H9 (cell line): ENCODE data around the gene LTBP4. TPM values are rescaled to one million over a fixed set of nuclear protein-coding genes. Genes with fewer than 3 reads are reported as not detected.

Experiments
- DNase-seq: peaks from one replicate; pipeline ENCODE4 v3.0.0-alpha.2; 2017
- H2AFZ ChIP-seq: one replicate; pipeline ENCODE4 v1.6.1; 2013; ENCODE audit warnings: mild to moderate bottlenecking, low read length, control low read depth, moderate library complexity
- H2AK5ac ChIP-seq: 2 replicates; pipeline ENCODE4 v1.6.1; 2013; ENCODE audit warnings: low read length, control low read depth, mixed read lengths; ENCODE audit not compliant: insufficient read length
- H2BK120ac ChIP-seq: one replicate; pipeline ENCODE4 v1.6.1; 2013; ENCODE audit warnings: low read depth, mild to moderate bottlenecking, low read length, control low read depth, inconsistent platforms; ENCODE audit not compliant: poor library complexity, severe bottlenecking
- H2BK12ac ChIP-seq: 2 replicates; pipeline ENCODE4 v1.6.1; 2013; ENCODE audit warnings: low read length, control low read depth, mixed read lengths, low read depth; ENCODE audit not compliant: insufficient read length
- H2BK15ac ChIP-seq: 2 replicates; pipeline ENCODE4 v1.6.1; 2013; ENCODE audit warnings: low read depth, low read length, control low read depth
- H2BK20ac ChIP-seq: one replicate; pipeline ENCODE4 v1.6.1; 2013; ENCODE audit warnings: low read depth, mild to moderate bottlenecking, low read length, control low read depth, inconsistent platforms; ENCODE audit not compliant: poor library complexity, severe bottlenecking
- H2BK5ac ChIP-seq: 2 replicates; pipeline ENCODE4 v1.6.1; 2013; ENCODE audit warnings: low read length, control low read depth, mixed read lengths; ENCODE audit not compliant: insufficient read length
- H3K14ac ChIP-seq: 2 replicates; pipeline ENCODE4 v1.6.1; 2013; ENCODE audit warnings: low read length, control low read depth; ENCODE audit not compliant: insufficient read depth
- H3K18ac ChIP-seq: 2 replicates; pipeline ENCODE4 v1.6.1; 2013; ENCODE audit warnings: low read depth, mild to moderate bottlenecking, mixed read lengths, low read length, control low read depth; ENCODE audit not compliant: insufficient read length
- H3K23ac ChIP-seq: 2 replicates; pipeline ENCODE4 v1.6.1; 2013; ENCODE audit warnings: low read length, control low read depth, mixed read lengths, low read depth; ENCODE audit not compliant: insufficient read length
- H3K23me2 ChIP-seq: 2 replicates; pipeline ENCODE4 v1.6.1; 2013; ENCODE audit warnings: low read depth, mild to moderate bottlenecking, mixed read lengths, low read length, control low read depth; ENCODE audit not compliant: insufficient read length, poor library complexity, severe bottlenecking
- H3K27ac ChIP-seq: 2 replicates; pipeline ENCODE4 v1.5.1; 2013; ENCODE audit warnings: low read length, control low read depth, mixed read lengths, low read depth; ENCODE audit not compliant: insufficient read length
- H3K27me3 ChIP-seq: 2 replicates; pipeline ENCODE4 v1.6.1; 2013; ENCODE audit warnings: low read length, control low read depth, inconsistent platforms; ENCODE audit not compliant: insufficient read depth
- H3K4ac ChIP-seq: 2 replicates; pipeline ENCODE4 v1.6.1; 2013; ENCODE audit warnings: low read depth, mild to moderate bottlenecking, control low read depth, inconsistent platforms, low read length, moderate library complexity
- H3K4me1 ChIP-seq: 2 replicates; pipeline ENCODE4 v1.6.1; 2013; ENCODE audit warnings: low read length, control low read depth, inconsistent platforms; ENCODE audit not compliant: insufficient read depth
- H3K4me2 ChIP-seq: 2 replicates; pipeline ENCODE4 v1.6.1; 2013; ENCODE audit warnings: low read length, control low read depth, mixed read lengths; ENCODE audit not compliant: insufficient read length, insufficient read depth
- H3K56ac ChIP-seq: 2 replicates; pipeline ENCODE4 v1.6.1; 2013; ENCODE audit warnings: low read depth, mild to moderate bottlenecking, mixed read lengths, low read length, control low read depth; ENCODE audit not compliant: insufficient read length
- H3K79me1 ChIP-seq: 2 replicates; pipeline ENCODE4 v1.6.1; 2013; ENCODE audit warnings: low read depth, mild to moderate bottlenecking, moderate library complexity, low read length, control low read depth, inconsistent platforms; ENCODE audit not compliant: insufficient read depth, poor library complexity, severe bottlenecking
- H3K79me2 ChIP-seq: 2 replicates; pipeline ENCODE4 v1.6.1; 2013; ENCODE audit warnings: low read length, control low read depth, inconsistent platforms; ENCODE audit not compliant: insufficient read depth
- H3K9ac ChIP-seq: 2 replicates; pipeline ENCODE4 v1.6.1; 2013; ENCODE audit warnings: low read length, control low read depth, mixed read lengths; ENCODE audit not compliant: insufficient read length; ENCODE audit errors: extremely low read depth
- H3K9me3 ChIP-seq: one replicate; pipeline ENCODE4 v1.6.1; 2013; ENCODE audit warnings: low read depth, low read length, inconsistent platforms; ENCODE audit not compliant: control insufficient read depth
- H3T11ph ChIP-seq: one replicate; pipeline ENCODE4 v1.6.1; 2013; ENCODE audit warnings: mild to moderate bottlenecking, low read length, control low read depth, inconsistent platforms
- H4K20me1 ChIP-seq: one replicate; pipeline ENCODE4 v1.6.1; 2013; ENCODE audit not compliant: control insufficient read depth, insufficient read length, insufficient read depth
- H4K5ac ChIP-seq: 2 replicates; pipeline ENCODE4 v1.6.1; 2013; ENCODE audit warnings: low read depth, mild to moderate bottlenecking, mixed read lengths, low read length, control low read depth; ENCODE audit not compliant: insufficient read length
- H4K8ac ChIP-seq: replicated peaks from 2 replicates; pipeline ENCODE4 v1.6.1; 2013; ENCODE audit warnings: low read length, control low read depth, mixed read lengths, low read depth; ENCODE audit not compliant: insufficient read length
- H4K91ac ChIP-seq: 2 replicates; pipeline ENCODE4 v1.6.1; 2013; ENCODE audit warnings: low read depth, mild to moderate bottlenecking, moderate library complexity, mixed read lengths, low read length, control low read depth; ENCODE audit not compliant: insufficient read length
- H3K27ac Mint-ChIP-seq, 3 experiments: 2 replicates in 2 of 3; 3 replicates in 1 of 3; pipeline ENCODE4 v1.8.0; 2020 to 2021; ENCODE audit warnings: mixed read lengths in 3 of 3, mild to moderate bottlenecking in 1 of 3, moderate library complexity in 1 of 3
- H3K27me3 Mint-ChIP-seq: 2 replicates; pipeline ENCODE4 v1.8.0; 2021; ENCODE audit warnings: low read depth, mild to moderate bottlenecking, moderate library complexity, mixed read lengths
- H3K36me3 Mint-ChIP-seq, 3 experiments: 2 replicates in 2 of 3; 3 replicates in 1 of 3; pipeline ENCODE4 v1.8.0; 2020 to 2021; ENCODE audit warnings: low read depth in 3 of 3, mixed read lengths in 3 of 3; ENCODE audit not compliant: insufficient read depth in 1 of 3
- H3K4me1 Mint-ChIP-seq, 2 experiments: 2 replicates each; pipeline ENCODE4 v1.8.0; 2020; ENCODE audit warnings: mixed read lengths in 2 of 2
- H3K4me3 Mint-ChIP-seq, 2 experiments: 2 replicates in 1 of 2; 3 replicates in 1 of 2; pipeline ENCODE4 v1.8.0; 2020 to 2021; ENCODE audit warnings: mild to moderate bottlenecking in 2 of 2, mixed read lengths in 2 of 2, moderate library complexity in 1 of 2
- H3K9me3 Mint-ChIP-seq, 2 experiments: 2 replicates in 1 of 2; 3 replicates in 1 of 2; pipeline ENCODE4 v1.8.0; 2020; ENCODE audit warnings: mild to moderate bottlenecking in 2 of 2, mixed read lengths in 2 of 2, moderate library complexity in 1 of 2
- CTCF ChIP-seq: fragments of 200-600 bp; sonication (generic); conservative IDR thresholded peaks from 3 replicates; pipeline ENCODE4 v1.8.0; 2021; ENCODE audit warnings: antibody characterized with exemption, mild to moderate bottlenecking
- WGBS: extraction: QIAGEN DNeasy Blood & Tissue Kit; methylation state at CpG from one replicate; pipeline ENCODE4 v1.1.7; 2013; ENCODE audit warnings: missing lambda C conversion rate, low lambda C conversion rate, mixed read lengths; ENCODE audit not compliant: insufficient read length; ENCODE audit errors: extremely low coverage; 5-methylcytosine and 5-hydroxymethylcytosine counted together
- total RNA-seq: library from RNA; stranded (reverse); gene quantifications from 2 replicates; pipeline ENCODE4 v1.2.1, GENCODE V29; 2021

Gene LTBP4
- total RNA-seq, 1 experiment from 2014 or later = 129 TPM

GRCh38 chr19:40633207-40633606 is 32.0 kb downstream of the LTBP4 start:
- H3K4me1 Mint-ChIP-seq = peaks cover 35 to 37% of the 10 kb centered on the region in 2 experiments
- no peaks in the 10 kb centered on the region for H3K9me3 ChIP-seq
- H2BK15ac ChIP-seq = no peak overlapping the region
- peaks cover 3 to 12% (median 12%) of the 10 kb centered on the region in 3 experiments; a peak in 6 of 7 replicates for H3K36me3 Mint-ChIP-seq
- no peak overlapping the region for H2BK12ac ChIP-seq
- no peak for TF ChIP-seq CTCF
- H3K9ac ChIP-seq = no peak overlapping the region
- no peak overlapping the region for H2BK120ac ChIP-seq
- no peak overlapping the region for H3T11ph ChIP-seq
- no peak overlapping the region for H4K91ac ChIP-seq
- WGBS = no CpG with 5 or more reads among the region's 5 CpGs
- no peaks in the 10 kb centered on the region for H3K79me2 ChIP-seq
- H3K23me2 ChIP-seq = no peaks in the 10 kb centered on the region
- H3K4me1 ChIP-seq = peaks cover 6% of the 10 kb centered on the region; the same call in 1 of the 2 replicates
- H3K27me3 Mint-ChIP-seq = peaks cover 39% of the 10 kb centered on the region
- no peak overlapping the region for H4K8ac ChIP-seq
- no peak for DNase-seq
- H2BK5ac ChIP-seq = no peak overlapping the region
- H3K18ac ChIP-seq = no peak overlapping the region
- H4K5ac ChIP-seq = no peak overlapping the region
- H3K4ac ChIP-seq = no peak overlapping the region
- H3K27me3 ChIP-seq = no peaks in the 10 kb centered on the region; the same call in 1 of the 2 replicates
- no peak overlapping the region for H3K4me3 Mint-ChIP-seq
- no peak overlapping the region for H3K4me2 ChIP-seq
- H4K20me1 ChIP-seq = no peaks in the 10 kb centered on the region
- no peak overlapping the region for H2AFZ ChIP-seq
- H3K27ac ChIP-seq = no peak overlapping the region
- no peak overlapping the region for H2AK5ac ChIP-seq
- H3K14ac ChIP-seq = no peak overlapping the region
- H3K9me3 Mint-ChIP-seq = no peaks in the 10 kb centered on the region; a peak in 1 of 5 replicates
- no peaks in the 10 kb centered on the region for H3K79me1 ChIP-seq
- no peak overlapping the region for H2BK20ac ChIP-seq
- H3K56ac ChIP-seq = no peak overlapping the region
- no peak overlapping the region for H3K27ac Mint-ChIP-seq
- H3K23ac ChIP-seq = no peak overlapping the region
